NCI-H2196 treated with DMSO at 0.1 percent for 48 hours (cell line): ENCODE results near the gene RELL2.
"Not testable (repeated sequence)": the region's sequence is repeated elsewhere in the genome, so short reads cannot be mapped to it uniquely, and the experiment has no call there.

Source experiments
- DNase-seq: peaks from one replicate; lab custom pipeline; 2025; ENCODE audit not compliant: unreplicated experiment; lab: John Stamatoyannopoulos, UW

RELL2 gene, protein sequence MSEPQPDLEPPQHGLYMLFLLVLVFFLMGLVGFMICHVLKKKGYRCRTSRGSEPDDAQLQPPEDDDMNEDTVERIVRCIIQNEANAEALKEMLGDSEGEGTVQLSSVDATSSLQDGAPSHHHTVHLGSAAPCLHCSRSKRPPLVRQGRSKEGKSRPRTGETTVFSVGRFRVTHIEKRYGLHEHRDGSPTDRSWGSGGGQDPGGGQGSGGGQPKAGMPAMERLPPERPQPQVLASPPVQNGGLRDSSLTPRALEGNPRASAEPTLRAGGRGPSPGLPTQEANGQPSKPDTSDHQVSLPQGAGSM

DNA sequence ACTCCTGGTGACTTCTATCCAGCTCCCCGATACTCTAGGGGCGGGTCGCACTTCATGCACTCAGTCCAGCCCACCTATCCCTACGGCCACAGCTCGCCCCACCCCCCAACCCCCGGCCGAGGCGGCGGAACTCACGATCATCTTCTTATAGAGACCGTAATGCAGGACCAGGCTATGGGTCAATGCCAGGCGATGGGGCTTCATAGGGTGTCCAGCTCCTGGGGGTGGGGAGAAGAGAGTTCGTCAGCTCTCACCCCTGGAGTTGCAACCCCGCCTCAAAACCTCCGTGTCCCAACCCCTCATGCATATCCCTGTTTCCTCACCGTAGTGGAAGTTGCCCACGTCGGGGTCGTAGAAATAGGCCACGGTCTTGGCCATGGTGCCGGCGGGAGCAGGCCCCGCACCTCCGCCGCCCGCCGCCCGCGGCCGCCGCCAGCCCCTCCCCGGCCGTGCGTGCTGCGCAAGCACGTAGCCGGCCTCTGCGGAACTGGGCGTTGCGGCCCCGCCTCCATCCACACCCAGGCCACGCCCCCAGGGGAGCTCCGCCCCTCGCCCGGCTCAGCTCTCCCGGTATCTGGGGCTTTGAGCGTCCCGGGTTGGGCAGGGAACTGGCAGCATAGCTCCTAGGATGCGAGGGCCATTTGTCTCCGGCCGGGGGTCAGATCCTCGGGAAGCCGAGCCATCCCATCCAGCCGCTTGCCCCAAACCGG, at the start of gene RELL2, which contains the start of gene HDAC3:
Gene RELL2 (plus strand): TSS at position 585 of the 710 bp plus-strand sequence. CDS start 1,229 bp downstream, outside the sequence.
Gene HDAC3 (minus strand): TSS at position 437 of the 710 bp plus-strand sequence. CDS start 59 bp downstream, at position 378.
- DNase-seq: peak; percentile 76

GRCh38 chr5:141590127-141590526, 46.7 kb upstream of the RELL2 start:
- DNase-seq: no peak

- no peak for DNase-seq
Observed at GRCh38 chr5:141596867-141597266, 39.9 kb upstream of the RELL2 start.

GRCh38 chr5:141597394-141597793, 39.4 kb upstream of the RELL2 start:
- DNase-seq: no peak

GRCh38 chr5:141597814-141598213, 39.0 kb upstream of the RELL2 start:
- DNase-seq: no peak

GRCh38 chr5:141598391-141599345, 38.1 kb upstream of the RELL2 start:
- DNase-seq: no peak

DNA sequence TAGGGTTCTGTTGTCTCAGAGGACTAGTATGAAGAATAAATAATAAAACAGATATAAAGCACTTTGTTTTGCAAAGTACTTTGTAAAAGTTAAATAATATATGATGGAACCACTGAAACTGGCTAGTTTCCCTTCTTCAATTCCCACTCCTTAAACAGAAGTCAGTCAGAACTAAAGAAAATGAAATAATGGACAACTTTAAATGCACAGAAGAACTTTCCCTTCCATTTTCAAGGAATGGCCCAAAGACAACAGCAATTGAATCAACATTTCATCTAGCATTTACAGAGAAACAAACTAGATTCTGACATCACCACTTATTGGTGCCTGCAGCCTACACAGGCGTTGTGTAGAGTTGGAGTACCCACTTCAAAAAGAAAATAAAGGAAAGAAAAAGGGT, 34.2 kb upstream of the RELL2 start:
- no peak for DNase-seq

- no peak for DNase-seq
Observed at GRCh38 chr5:141603923-141604717, 32.7 kb upstream of the RELL2 start.

GRCh38 chr5:141605523-141606277, 31.1 kb upstream of the RELL2 start:
- DNase-seq: no peak

GRCh38 chr5:141608046-141608445, 28.8 kb upstream of the RELL2 start:
- no peak for DNase-seq

- no peak for DNase-seq
Observed at GRCh38 chr5:141608557-141608956, 28.2 kb upstream of the RELL2 start.

DNA sequence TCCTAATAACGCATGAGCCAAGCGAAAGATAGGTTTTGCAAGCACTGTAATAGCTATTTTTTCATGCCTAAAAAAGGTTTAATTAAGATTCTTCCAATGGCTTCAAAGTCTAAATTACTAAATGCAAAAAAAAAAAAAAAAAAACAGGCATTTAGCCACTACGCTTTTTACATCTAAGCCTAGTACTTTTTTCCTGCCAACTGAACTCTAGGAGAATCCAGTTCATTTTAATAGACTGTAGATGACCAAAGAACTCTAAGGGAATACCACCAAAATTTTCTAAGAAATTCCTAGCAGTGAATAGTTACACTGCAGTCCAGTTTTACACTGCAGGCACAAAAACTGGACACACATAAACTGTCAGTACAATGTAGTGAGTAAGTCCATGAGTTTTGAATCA, 27.8 kb upstream of the RELL2 start:
- DNase-seq: no peak

DNA sequence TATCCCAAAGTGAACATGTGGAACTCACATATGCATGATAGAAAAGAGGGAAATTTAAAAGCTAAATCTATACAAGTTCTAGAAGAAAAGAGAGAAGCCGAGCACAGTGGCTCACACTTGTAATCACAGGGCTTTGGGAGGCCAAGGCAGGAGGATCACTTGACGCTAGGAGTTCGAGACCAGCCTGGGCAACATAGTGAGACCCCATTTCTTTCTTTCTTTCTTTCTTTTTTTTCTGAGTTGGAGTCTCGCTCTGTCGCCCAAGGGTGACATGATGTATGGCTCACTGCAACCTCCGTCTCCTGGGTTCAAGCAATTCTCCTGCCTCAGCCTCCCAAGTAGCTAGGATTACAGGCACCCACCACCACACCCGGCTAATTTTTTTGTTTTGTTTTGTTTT, 26.9 kb upstream of the RELL2 start:
- DNase-seq: not testable (repeated sequence)

DNA sequence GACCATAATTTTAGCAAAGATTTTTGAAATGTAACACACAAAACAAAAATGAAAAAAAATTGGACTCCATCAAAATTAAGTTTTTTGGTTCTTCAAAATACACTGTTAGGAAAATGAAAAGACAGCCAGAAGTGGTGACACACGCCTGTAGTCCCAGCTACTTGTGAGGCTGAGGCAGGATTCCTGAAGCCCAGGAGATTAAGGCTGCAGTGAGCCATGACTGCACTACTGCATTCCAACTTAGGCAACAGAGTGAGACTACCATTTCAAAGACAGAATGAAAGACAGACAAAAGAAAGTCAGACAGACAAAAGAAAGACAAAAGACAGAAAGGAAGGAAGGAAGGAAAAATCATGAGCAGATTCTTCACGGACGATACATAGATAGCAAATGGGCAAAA, 25.5 kb upstream of the RELL2 start:
- no peak for DNase-seq

DNA sequence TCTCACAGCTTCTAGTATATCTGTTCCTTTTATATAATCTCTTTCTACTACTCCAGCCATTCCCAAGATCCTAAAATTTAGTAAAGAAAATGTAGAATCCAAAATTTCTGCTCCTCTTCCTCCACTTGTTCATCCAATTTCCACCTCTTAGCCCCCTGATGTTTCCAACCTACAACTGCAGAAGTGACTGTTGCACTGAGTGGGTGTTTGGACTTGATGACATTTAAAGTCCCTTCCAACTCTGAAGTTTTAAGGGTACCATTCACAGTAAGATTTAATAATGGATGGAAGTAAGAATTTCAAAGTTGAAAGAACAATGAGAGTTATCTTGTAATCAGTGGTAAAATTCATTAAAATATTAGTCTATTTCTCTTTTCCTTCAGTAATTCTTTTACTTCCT, 23.5 kb upstream of the RELL2 start:
- DNase-seq: no peak

GRCh38 chr5:141615991-141616720, 20.6 kb upstream of the RELL2 start:
- DNase-seq: no peak

DNA sequence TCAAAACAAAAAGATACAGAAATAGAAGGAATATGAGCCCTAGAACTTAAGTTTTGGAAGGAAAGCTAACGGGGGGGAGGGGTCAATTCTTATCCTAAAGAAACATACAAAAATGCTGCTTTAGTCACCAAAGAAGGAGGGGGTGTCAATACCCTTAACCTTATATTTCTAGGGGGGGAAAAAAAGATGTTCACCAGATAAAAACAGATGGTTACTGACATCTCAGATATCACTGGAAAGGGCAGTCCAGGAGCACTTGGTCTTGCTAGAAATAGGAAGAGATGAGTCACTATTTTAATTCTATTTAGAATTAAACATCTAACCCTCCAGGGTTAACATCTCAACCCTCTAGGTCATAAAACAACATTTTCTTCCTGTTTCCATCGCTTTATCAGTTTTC, 19.7 kb upstream of the RELL2 start:
- no peak for DNase-seq

GRCh38 chr5:141617682-141618029, 19.1 kb upstream of the RELL2 start:
- DNase-seq: no peak
